Bladder microvascular endothelial cell (primary cell): ENCODE results near the gene ALMS1. TPM values are rescaled to one million over a fixed set of nuclear protein-coding genes. Genes with fewer than 3 reads are reported as not detected.

Experiments
- total RNA-seq: library from RNA; depleted of rRNA; stranded (reverse); fragments of >200 nt; gene quantifications from 2 replicates; pipeline ENCODE4 v1.2.3, GENCODE V29; 2014

ALMS1 gene, protein sequence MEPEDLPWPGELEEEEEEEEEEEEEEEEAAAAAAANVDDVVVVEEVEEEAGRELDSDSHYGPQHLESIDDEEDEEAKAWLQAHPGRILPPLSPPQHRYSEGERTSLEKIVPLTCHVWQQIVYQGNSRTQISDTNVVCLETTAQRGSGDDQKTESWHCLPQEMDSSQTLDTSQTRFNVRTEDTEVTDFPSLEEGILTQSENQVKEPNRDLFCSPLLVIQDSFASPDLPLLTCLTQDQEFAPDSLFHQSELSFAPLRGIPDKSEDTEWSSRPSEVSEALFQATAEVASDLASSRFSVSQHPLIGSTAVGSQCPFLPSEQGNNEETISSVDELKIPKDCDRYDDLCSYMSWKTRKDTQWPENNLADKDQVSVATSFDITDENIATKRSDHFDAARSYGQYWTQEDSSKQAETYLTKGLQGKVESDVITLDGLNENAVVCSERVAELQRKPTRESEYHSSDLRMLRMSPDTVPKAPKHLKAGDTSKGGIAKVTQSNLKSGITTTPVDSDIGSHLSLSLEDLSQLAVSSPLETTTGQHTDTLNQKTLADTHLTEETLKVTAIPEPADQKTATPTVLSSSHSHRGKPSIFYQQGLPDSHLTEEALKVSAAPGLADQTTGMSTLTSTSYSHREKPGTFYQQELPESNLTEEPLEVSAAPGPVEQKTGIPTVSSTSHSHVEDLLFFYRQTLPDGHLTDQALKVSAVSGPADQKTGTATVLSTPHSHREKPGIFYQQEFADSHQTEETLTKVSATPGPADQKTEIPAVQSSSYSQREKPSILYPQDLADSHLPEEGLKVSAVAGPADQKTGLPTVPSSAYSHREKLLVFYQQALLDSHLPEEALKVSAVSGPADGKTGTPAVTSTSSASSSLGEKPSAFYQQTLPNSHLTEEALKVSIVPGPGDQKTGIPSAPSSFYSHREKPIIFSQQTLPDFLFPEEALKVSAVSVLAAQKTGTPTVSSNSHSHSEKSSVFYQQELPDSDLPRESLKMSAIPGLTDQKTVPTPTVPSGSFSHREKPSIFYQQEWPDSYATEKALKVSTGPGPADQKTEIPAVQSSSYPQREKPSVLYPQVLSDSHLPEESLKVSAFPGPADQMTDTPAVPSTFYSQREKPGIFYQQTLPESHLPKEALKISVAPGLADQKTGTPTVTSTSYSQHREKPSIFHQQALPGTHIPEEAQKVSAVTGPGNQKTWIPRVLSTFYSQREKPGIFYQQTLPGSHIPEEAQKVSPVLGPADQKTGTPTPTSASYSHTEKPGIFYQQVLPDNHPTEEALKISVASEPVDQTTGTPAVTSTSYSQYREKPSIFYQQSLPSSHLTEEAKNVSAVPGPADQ (N-terminal part only)
- total RNA-seq = 5.5 and 11.3 TPM in 2 replicates

DNA sequence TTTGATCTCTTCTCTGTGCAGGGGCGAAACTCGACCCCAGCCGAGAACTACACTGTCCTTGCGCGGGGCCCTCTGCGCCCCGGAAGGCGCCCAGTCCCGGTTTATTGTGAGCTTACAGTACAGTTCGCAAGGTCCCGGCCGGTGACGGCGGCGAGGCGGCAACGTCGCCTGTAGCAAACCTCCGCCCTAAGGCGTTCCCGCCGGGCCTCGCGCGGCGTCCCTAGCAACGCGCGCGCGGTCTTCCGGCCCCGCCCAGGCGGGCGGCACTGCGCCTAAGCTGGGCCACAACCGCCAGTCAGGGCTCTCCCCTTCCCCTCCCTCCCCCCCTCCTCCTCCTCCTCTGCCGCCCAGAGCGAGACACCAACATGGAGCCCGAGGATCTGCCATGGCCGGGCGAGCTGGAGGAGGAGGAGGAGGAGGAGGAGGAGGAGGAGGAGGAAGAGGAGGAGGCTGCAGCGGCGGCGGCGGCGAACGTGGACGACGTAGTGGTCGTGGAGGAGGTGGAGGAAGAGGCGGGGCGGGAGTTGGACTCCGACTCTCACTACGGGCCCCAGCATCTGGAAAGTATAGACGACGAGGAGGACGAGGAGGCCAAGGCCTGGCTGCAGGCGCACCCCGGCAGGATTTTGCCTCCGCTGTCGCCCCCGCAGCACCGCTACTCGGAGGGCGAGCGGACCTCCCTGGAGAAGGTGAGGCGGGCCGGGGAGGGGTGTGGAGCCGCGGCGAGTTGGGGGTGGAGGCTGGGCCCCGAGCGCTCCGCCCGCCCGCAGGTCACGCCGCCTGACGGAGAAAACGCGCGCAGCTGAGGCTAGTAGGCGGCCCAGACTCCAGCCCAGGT is at the start of gene ALMS1:
ALMS1 (plus strand) TSS at position 333 of the 838 bp plus-strand sequence; CDS start at position 366, 33 bp downstream.

GRCh38 chr2:73642338-73643018 is 256.8 kb downstream of the ALMS1 start, which contains the start of gene NAT8:
NAT8 (minus strand) TSS chr2:73642422; CDS start chr2:73641628, 794 bp downstream.

Other genes with a start within 250 kb of the ALMS1 start
- not detected in 2 replicates for gene NOTO, start 183.3 kb upstream of the ALMS1 start, total RNA-seq
- gene SMYD5, start 171.6 kb upstream of the ALMS1 start, total RNA-seq = 11.0 and 17.9 TPM in 2 replicates
- gene PRADC1, start 152.6 kb upstream of the ALMS1 start, total RNA-seq = 18.9 and 26.7 TPM in 2 replicates
- 323 and 385 TPM in 2 replicates for gene CCT7, start 151.5 kb upstream of the ALMS1 start, total RNA-seq
- 0.16 and 0.19 TPM in 2 replicates for gene FBXO41, start 101.4 kb upstream of the ALMS1 start, total RNA-seq
- not detected in 2 replicates for gene EGR4, start 92.3 kb upstream of the ALMS1 start, total RNA-seq